Cortex of kidney (tissue), 1 donor: ENCODE data around the gene CTBP1.
"Not testable (repeated sequence)": the region's sequence is repeated elsewhere in the genome, so short reads cannot be mapped to it uniquely, and the experiment has no call there.

ENCODE experiments used
- DNase-seq: peaks from one replicate; lab custom pipeline; 2025; lab: John Stamatoyannopoulos, UW

CTBP1 gene

GRCh38 chr4:1248245-1249147 is at the start of gene CTBP1:
Gene CTBP1 (minus strand): TSS chr4:1249130. CDS start chr4:1241331, 7,799 bp downstream.
- DNase-seq, result no peak

DNA sequence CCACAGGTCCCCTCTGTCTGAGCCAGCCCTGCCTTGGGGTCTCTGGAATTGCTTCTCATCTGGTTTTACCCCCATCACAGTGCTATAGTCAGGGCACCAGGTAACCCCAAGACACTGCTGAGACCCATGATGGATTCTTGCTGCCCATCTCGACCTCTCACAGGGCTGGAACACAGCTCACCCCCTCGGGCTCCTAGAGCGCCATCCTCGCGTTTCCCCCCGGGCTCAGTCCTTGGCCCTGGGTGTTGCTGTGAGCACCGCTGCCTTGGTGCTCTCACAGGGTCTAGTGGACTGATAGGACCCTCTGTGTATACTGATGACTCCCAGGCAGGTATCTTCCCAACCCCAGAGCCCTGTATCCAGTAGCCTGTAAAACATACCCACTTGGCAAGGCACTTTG is 49.5 kb upstream of the CTBP1 start:
- no peak for DNase-seq

- no peak for DNase-seq
Measured at GRCh38 chr4:1297456-1298325, 48.8 kb upstream of the CTBP1 start.

DNA sequence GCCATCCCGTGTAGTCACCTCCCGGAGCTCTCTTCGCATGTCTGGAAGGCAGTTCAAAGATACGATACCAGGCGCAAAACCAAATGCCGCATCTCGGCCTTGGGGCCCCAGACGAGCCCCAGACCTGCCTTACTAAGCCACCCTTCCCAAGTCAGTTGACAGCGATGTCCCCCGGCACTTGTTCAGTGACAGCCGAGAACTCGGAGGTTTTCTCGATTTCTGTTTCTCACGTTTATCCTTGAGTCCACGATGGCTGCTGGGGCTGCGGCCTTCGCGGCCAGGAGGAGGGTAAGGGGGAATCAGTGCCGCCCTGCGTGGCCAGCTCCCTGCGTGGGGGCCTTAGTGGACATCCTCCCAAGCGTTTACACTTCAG is 48.1 kb upstream of the CTBP1 start:
- DNase-seq, result no peak

DNA sequence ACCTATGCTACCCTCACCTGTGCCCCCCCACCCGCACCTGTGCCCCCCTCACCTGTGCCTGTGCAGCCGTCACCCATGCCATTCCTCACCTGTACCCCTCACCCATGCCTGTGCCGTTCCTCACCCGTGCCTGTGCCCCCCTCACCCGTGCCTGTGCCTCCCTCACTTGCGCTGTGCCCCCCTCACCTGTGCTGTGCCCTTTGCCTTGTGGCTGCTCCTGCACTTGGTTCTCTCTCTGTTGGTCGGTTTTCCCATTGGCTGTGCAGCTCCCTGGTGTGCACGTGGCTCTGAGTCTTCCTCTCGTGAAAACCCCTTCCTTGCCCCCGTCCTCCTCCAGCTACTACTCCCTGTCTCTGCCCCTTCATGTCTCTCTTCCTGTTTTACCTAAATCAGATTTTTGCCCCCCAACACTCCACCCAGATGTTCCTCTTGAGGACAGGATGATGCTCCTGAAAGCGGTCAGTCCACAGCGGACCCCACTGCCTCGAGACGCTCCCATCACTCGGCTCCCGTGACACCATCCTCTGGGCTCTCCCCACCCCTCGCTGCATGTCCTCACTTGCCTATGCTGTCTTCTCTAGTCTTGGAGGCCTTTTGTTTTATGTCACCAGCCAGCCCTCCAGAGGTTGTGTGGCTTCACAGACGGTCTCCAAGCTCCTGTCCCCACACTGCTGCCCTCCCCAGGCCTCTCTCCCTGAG is 47.5 kb upstream of the CTBP1 start:
- no peak for DNase-seq

DNA sequence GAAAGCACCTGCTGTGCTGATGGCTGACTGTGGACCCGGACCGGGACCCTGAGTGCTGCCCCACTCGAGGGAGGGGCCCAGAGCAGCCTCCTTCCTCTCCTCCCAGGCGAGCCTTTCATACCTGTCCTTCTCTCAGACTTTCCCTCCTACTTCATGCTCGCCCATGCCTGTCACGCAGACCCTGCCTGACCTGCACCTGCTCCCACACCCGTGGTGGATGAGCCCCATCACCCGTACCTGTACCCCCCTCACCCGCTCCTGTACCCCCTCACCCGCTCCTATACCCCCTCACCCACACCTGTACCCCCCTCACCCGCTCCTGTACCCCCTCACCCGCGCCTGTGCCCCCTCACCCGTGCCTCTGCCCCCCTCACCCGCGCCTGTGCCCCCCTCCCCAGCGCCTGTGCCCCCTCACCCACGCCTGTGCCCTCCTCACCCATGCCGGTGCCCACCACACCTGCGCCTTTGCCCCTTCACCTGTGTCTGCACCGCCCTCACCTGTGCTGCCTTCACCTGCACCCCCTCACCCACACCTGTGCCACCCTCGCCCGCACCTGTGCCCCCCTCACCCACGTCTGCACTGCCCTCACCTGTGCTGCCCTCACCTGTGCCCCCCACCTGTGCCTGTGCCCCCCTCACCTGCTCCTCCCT is 46.6 kb upstream of the CTBP1 start:
- DNase-seq, result no peak

GRCh38 chr4:1294891-1295290 is 46.0 kb upstream of the CTBP1 start:
- DNase-seq, result no peak

- DNase-seq, result no peak
Measured at GRCh38 chr4:1294424-1294823, 45.5 kb upstream of the CTBP1 start.

GRCh38 chr4:1293991-1294390 is 45.1 kb upstream of the CTBP1 start:
- DNase-seq, result no peak

- no peak for DNase-seq
Measured at GRCh38 chr4:1293531-1293941, 44.6 kb upstream of the CTBP1 start.

DNA sequence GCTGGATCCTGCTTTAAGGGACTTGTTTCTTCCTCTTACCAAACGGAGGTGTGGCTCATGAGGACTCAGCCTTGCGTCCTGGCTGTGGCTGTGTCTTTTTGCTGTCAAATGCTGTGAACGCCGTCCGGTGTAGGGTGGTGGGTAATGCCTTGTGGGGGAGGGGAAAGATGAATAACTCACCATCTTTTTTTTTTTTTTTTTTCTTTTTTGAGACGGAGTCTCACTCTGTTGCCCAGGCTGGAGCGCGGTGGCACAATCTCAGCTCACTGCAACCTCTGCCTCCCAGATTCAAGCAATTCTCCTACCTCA is 43.7 kb upstream of the CTBP1 start:
- DNase-seq, result not testable (repeated sequence)

DNA sequence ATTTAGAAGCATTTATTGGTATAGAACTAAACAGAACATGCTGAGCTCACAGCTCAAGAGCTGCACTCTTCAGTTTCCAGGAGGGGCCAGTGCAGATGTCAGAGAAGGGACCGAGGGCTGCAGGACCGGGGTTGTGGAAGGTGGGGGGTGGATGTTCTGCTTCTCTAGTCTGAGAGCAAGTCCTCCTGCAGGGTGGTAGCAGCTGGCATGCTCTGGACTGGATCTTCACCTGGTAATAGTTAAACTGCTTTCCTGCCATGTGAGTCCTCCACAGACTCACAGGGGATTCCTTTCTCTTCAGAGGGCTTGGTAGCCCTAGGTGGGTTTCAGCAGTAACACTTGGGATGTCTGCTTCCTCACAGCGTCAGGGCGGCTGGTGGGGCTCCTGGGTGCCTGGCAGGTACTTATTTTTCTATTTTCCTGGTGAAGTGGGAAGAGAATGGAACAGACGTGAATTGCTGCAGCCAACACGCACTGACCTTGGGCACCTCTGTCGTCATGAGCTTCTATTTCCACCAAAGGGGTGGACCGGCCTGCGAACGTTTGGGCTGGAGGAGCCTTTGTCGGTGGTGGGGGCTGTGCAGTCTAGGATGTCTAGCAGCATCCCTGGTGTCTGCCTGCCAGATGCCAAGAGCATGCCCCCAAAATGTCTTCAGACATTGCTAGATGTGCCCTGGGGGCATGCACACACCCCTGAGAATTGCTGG is 43.2 kb upstream of the CTBP1 start:
- DNase-seq, result no peak

DNA sequence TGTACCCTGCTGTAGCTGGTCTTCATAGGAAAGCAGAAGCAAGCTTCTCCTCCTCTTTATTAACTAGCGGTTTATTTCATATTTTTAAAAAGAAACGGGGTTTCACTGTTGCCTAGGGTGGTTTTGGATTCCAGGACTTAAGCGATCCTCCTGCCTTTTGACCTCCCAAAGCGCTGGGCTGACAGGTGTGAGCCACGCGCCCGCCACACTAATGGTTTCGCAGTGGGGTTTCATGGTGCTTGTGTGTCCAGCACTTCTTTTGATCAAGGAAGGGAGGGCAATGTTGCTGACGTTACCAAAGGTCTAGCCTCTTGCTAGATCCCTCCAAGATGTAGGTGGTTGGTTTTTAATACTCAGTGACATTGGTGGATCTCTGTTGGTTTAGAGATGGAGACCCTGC is 42.2 kb upstream of the CTBP1 start:
- no peak for DNase-seq

GRCh38 chr4:1290165-1290977 is 41.4 kb upstream of the CTBP1 start:
- no peak for DNase-seq

DNA sequence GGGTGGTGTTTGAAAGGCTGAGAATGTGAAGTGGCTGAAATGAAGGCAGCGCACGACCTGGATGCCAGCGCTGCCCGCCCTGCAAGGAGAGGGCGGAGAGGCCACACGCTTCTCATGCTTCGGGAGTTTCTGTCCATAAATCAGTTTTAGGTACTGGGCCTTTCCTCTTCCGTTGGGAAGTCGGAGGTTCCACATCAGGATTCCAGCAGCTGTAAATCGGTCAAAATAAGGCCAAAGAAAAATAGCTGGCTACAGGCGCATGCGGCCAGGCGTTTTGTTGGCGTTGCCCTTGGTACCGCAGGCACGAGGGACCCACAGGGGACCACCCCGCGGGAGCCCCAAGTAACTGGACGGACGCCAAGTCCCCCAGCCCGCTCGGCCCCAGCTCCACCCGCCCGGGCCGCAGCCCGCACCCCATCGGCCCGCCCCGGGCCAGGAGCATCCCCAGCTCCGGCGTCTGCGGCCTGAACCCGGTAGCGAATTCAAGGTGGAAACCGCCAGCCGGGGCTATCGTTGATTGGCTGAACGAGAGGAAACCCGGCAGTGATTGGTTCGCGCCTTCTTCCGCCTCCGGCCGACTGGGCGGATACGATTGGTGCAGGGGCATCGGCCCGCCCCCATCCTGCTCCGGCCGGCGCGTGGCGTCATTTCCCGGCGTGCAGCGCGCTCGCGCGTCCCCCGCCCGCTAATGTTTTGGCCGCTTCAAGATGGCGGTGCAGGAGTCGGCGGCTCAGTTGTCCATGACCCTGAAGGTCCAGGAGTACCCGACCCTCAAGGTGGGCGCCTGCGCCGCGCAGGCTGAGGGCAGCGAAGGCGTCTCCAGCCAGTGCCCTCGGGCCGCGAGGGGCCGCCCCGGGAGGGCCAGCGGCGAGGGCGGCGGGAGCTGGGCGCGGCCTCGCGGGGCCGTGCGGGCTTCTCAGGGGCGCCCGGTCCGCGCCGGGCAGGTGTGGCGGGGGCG is 40.6 kb upstream of the CTBP1 start, which contains the start of gene MAEA:
Gene MAEA, plus strand, starts transcription at position 685 of the 958 bp plus-strand sequence. Its CDS starts 23 bp downstream, at position 708.
- peak; percentile 59 for DNase-seq

- no peak for DNase-seq
Measured at GRCh38 chr4:1288786-1289185, 39.9 kb upstream of the CTBP1 start.

DNA sequence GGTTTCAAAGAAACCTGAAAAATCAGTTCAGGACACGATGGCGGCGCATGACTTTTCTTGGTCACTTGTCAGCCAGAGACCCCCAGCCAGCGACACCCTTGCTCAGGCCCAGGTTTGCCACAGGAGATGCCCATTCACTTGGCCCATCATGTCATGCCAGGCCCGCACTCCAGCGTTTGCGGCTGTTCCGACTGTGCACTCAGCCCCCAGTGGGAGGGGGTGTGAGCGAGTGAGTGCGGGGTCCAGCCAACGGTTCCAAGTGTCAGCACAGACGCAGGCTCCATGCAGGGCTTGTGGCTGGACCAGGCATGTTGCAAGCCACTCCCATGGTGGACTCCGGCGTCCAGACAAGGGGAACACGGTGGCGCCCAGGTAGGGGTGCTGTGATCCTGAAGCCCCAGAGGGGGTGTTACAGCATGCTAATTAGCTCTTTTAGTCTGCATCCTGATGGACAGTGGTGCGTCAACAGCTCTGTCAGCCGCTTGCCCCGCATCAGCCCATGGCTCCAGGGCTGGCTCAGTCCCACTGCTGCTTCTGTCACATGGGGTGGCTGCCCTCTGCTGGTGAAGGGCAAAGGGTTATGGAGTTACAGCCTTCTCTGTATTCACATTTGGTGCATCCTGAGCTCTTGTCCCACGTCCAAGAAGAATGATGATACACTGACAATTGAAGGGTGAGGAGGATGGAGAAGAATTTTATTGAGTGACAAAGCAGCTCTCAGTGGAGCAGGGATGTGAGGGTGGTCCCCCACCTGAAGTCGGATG is 37.0 kb upstream of the CTBP1 start:
- no peak for DNase-seq

DNA sequence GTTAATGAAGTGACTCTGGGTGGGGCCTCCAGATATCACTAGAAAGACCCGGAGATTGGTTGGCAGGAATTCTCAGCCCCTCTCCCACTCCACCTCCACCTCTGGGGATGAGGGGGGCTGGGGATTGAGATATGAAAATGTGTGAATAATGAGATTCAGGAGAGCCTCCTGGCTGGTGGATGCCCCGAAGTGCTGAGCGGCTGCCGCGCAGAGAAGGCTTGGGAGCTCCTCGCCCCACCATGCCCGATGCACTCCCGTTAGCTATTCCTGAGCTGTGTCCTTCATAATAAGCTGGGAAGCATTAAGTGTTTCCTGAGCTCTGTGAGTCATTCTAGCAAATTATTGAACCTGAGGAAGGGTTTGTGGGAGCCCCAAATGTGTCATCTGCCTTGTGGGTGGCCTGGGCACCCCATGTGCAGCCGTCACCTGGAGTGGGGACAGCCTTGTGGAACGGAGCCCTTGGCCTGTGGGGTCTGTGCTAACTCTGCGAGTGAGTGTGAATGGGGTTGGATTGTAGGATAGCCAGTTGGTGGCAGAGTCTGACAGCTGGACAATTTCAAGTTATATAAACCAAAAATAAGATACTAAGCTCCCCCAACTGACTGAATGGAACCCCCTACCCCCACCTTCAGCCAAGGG is 36.3 kb upstream of the CTBP1 start:
- no peak for DNase-seq
